ENCODE results near the gene SRPX2.

The SRPX2 gene

DNA sequence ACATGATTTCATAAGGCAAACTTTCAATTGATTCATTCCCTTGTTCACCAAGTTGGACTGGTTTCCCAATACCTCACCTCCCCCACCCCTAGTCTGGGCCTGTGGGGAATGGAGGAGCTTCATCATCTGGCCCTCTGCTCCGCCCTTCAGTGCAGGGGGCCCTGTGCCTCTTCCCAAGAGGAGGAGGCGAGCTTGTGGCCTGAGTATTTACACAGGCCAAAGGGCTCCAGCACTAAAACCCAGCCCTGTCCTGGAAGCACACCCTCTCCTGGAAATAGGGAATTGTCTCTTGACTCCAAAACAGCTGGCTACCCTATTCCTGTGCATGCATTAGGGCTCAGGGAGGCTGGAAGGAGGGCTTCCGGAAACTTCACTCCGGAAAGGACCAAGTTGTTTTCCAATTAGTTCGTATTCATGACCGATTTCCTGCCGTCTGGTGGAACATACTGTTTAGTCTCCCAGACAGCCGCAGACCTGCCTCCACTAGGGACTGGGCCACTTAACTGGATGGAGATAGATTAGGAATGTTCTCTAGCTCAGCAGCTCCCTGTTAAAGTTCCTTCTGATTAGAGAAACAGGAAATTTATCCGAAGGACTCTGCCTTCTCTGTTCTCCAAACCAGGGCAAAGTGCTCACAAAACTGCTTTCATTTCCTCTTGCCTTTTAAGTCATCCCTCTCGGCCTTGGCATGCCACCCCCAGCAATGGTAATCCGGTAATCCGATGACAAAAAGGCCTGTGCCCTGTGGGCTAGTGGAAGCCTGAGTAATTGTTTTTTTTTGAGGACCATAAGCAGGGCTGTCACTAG, 5.8 kb downstream of the SRPX2 start:
- peak; percentile 85 for DNase-seq (ENCODE audit: low read depth)

DNA sequence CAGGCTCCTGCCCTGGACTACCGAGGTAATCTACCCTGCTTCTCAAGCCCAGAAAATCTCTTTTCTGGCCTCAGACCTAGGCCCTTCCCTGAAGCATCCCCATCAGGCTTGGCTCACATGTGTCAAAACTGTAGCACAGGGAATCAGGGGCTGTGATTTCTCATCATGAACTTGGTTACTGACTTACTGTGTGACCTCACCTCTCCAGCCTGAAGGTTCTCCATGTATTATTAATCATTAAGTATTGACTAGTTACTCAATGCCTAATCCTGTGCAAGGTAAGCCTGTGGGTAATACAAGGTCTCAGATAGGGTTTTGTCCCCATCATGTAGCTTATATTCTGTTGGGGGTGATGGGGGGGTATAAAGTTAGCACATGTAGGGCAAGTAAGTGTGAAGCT, 6.8 kb downstream of the SRPX2 start:
- DNase-seq (ENCODE audit: low read depth): no peak

DNA sequence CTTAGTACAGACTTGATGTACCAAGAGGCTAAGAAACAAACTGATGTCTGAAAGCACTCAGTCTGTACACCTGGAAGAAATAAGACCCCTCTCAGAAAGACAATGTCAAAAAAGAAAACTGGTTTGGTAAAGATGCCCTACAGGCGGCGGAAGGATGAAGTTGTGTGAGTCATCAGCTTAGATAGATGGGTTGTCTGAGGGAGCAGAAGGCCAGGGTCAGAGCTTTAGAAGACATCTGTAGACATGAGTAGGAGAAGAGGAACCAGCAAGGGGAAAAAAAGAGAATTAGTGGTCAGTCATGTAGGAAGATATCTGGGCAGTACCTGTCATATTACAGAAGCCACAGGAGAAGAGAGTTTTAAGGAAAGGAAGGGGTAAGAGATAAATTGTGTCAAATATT, 8.3 kb downstream of the SRPX2 start:
- DNase-seq (ENCODE audit: low read depth): no peak

DNA sequence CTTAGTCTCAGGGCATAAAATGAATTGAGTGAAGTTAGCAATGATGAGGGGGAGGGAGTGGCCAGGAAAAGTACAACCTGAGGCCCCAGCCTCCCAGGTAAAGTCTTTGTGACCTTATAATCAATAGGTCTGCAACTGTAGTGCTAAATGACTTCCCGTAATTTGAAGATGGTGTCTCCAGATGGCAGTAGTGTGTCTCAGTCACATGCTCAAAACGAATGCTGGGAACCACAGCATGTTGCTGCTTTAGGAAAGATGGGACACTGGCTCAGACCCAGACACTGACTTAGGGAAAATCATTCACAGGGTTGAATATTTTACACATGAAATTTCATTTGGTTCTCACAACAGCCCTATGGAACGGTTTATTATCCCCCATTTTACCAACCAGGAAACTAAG, 10.3 kb downstream of the SRPX2 start:
- DNase-seq (ENCODE audit: low read depth): no peak

DNA sequence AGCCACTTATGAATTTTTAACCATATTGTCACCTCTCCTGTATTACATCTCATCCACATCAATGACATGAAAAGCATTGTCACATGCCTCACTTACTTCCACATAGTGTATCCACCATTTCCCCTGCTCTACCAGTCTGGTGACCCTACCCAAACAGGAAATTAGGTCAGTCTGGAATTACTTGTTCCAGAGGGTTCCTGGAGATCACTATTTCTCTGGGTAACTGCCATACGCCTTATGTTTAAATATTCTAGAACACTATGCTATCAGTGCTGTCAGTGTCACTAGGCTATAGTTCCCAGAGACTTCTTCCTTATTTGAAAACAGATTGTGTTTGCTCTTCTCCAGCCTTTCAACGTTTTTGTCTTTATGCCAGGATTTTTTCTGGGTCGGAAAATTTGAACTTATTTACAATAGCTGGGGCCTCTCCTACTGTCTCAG, 15.0 kb downstream of the SRPX2 start:
- no peak for DNase-seq (ENCODE audit: low read depth)

DNA sequence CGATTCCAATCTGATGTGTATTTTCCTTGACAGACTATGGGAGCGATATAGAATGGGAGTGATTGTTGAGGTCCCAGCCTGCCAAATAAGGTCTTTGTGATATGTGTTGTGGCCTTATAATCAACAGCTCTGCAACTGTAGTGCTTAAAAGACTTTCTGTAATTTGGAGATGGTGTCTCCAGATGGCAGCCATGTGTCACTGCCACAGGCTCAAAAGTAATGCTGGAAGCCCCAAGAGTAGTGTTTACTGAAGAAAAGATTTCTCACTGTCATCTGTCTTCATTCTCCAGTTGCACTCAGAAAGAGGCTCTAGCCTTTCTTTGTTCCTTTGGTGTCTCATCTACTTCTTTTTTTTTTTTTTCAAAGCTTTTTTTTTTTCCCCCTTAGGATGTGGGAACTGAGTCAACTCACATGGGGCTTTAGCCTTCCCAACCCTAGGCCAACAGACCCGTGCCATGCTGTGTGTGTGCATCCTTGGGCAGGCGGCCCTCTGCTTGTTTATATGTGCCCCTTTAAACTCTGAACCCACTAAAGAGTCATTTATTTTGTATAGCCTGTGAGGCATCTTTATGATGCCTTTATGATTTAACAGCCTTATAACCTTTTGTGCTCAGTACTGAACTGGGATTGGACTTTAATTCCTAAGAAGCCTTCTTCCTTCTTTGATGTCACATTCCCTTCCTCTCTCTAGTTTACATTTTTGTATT, 15.6 kb downstream of the SRPX2 start:
- no peak for DNase-seq (ENCODE audit: low read depth)

DNA sequence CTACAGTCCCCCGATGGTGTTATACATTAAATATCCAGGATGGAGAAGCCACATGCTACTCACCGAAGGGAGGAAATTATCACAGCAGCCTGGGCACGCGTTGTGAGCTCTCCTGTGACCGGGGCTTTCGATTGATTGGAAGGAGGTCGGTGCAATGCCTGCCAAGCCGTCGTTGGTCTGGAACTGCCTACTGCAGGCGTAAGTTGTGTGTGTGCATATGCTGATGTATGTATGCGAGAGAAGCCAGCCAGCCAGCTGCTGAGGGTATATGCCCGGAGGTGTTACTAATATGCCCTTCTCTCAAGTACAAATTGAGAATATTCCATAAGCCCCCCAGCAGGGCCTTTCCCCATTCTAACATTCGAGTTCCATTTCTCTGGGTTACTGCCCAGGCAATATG, 18.2 kb downstream of the SRPX2 start:
- DNase-seq (ENCODE audit: low read depth): no peak

DNA sequence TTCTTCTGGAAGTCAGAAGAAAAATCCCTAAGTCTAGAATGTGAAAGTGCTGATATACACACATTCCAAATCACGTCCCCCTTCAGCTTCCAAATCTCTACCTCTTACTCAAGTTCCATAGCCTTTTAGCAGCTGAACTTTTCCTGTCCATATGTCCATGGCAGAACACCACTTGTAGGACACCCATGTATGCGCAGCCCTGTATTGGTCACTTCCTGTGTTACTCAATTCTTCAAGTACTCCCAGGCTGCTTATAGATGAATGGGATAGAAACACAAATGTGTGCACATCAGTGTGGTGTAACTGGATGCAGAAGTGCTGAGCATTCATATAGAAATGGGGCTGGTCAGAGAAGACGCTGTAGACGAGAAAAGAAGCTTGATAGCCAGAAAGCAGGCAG, 18.8 kb downstream of the SRPX2 start:
- no peak for DNase-seq (ENCODE audit: low read depth)

DNA sequence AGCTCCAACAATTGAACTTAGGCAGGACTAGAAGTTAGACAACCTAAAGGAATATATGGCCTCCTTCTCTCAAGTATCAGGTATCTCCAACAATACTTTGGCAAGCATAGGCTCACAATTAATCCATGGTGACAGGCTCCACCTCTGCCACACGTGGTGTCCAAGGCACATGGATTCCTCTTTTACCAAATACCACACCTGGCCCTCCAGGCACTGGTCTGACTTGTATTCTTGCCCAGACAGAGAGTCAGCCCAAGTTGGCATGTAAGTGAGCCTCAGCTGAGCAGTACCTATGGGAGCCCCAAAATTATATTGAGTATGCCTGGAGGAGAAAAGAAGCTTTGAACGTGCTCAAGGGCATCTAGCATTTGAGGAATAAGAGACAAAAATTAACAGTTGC, 19.6 kb downstream of the SRPX2 start:
- DNase-seq (ENCODE audit: low read depth): no peak

DNA sequence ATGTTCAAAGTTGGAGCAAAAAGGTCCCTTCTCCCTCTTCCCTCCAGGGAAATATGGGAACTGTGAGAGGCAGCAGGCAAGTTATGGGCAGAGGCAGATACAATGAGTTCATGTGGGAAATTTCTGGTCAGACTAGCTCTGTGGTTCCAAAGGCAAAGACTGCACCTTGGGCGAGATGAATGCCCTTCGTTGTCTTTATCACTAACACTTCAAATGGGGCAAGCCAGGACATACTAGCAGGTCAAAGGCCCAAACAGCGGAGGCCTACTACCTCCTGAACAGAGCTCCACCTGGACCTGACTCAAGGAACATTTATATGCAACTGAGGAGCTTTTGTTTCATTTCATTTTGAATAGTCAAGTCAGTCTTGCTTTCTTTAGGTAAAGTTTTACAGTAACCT, 29.0 kb downstream of the SRPX2 start:
- DNase-seq (ENCODE audit: low read depth): no peak

DNA sequence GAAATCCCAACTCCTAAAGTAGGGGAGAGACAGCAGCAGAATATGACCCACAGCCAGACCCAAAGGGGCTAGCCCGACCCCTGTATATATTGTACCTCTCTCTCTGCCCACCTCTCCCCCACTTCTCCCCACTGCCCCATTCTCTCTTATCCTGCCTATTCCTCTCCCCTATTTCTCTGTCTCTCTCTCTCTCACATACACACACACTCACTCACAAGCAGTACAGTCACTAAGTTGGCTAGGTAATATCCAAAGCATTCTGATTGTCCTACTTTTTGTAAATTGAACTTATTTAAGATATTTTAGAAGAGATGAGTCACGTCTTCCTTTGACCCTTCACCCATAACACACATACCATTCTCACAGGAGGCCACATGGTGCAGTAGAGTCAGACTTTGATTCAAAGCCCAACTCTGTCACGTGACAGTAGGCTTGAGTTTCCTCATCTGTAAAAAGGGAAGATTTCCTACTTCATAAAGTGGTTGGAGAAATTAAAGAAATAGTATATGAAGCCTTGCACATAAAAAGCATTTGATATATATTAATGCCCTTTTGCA, 29.5 kb downstream of the SRPX2 start:
- no peak for DNase-seq (ENCODE audit: low read depth)

DNA sequence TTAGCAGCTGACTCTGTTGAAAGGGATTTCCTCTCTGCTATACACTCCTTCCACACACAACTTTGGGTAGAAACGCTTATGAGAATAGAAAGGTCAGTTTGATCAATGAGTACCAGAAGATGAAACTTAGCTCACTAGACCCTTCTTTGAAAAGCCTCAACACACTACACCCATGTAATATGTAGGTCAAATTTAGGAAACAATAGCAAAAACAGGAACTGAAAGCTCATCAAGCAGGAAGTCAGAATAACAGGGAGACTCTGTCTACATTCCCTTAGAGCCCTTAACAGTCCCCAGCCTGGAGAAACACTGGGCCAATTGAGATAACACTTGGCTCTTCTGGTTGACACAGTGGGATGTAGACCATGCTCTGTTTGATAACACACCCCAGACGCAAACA, 30.7 kb downstream of the SRPX2 start:
- no peak for DNase-seq (ENCODE audit: low read depth)

DNA sequence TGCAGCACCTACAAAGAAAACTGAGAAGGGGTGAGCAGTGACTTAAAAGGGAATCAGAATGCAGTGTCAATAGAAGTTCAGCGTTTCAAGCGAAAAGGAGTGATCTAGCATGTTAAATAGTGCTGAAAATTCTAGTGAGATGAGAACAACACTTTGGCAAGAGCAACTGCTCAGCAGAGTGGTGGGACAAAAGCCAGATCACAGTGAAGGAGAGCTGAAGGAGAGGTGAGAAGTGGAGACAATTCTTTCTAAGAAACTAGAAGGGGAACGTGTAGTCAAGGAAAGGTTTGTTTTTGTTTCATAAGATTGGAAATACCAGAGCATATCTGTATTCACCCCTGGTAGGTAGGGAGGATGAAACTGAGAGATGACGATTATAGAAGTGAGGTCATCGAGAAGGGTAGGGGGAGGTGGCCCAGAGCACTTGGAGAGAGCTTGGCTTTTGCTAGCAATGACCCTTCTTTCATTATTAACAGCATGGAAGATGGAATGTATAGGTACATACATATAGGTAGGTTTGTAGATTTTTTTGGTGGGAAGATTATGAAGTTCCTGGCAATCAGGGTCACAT, 33.7 kb downstream of the SRPX2 start:
- no peak for DNase-seq (ENCODE audit: low read depth)

DNA sequence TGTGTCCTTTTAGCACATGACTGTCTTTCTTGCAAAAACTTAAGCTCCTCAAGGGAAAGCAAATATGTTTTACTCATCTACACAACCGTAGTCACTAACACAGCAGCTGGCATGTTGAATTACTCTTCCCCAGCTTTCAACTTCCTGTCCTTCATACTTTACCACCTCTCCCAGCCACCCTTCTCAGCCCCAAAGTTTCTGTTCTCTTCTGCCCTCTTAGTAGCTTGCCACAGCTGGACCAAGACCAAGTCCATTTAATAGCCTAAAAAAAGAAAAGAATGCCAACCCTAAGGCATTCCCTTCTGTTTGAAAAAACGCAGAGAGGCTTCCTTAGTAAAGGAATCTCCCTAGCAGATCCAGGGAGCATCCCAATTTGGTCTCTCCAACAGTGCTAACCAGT, 36.8 kb downstream of the SRPX2 start:
- no peak for DNase-seq (ENCODE audit: low read depth)

DNA sequence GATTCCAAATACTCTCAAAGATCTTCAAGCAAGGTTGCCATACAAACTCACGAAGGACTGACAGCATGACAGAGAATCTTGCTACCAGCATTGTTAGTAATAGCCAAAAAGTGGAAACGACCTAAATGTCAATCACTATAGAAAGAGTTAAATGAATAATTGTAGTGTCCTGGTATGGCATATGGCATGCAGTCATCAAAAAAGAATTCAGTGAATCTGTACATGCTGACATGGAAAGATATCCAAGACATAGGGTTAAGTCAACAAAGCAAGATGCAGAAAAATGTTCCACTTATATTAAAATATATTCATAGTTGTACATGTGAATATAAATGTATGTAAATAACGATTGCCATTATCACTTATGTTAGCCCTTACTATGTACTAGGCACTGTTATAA, 37.6 kb downstream of the SRPX2 start:
- DNase-seq (ENCODE audit: low read depth): no peak

DNA sequence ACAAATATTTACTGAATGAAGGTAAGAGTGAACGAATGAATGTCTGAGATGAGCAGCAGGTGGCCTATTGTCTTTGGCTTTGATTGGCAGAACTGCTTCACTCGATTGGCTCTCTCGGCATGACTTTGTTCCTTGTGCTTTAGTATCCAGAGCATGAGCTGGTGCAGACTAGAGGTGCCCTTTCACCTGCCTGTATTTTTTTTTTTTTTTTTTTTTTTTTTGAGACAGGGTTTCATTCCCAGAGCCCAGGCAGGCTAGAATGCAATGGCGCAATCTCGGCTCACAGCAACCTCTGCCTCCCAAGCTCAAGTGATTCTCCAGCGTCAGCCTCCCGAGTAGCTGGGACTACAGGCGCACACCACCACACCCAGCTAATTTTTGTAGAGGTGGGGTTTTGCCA, 38.9 kb downstream of the SRPX2 start:
- no peak for DNase-seq (ENCODE audit: low read depth)

DNA sequence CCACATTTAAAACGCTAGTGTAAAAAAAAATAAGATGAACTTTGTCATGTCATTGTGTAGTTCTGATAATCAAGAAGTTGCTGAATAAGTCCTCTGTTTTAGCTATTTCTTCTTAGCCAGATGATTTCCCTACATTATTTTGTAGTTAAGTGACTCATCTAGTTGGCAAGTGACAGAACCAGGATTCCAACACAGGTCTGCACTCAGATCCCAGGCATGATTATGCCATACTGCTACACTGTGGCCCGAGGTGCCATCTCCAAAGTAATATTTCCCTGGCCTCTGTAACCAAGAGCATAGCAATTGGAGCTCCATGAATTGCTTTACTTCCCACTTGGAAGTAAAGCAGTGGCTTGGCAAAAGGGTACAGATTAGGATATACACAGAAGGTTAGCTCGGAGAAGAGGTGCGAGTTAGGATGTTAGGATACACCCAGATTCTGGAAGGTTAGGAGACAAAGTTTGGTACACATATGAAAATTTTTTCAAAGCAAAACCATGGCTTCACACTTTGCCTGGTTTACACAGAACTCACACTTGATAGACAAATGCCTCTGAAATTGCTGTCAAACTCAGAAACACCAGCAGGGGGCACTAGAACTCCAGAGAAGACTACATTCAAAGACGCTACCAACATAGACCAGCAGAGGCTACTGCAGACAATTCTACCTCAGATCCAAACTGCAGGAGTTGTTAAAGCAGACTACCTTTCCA, 41.4 kb downstream of the SRPX2 start:
- DNase-seq (ENCODE audit: low read depth): peak; percentile 45

DNA sequence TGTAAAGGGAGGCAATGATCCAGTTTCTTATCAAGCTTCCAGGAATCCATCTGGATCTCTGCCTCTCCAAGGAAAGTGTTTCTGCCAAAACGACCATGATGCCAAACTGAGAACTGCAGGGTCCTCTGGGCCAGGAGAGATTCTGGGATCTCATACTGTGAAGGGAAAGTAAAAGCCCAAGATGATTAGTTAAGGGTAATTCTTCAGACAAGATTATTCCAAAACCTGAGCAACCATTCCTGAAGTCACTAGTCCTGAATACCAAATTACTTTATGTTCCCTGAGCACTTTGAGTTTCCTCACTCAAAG, 42.0 kb downstream of the SRPX2 start:
- DNase-seq (ENCODE audit: low read depth): no peak

DNA sequence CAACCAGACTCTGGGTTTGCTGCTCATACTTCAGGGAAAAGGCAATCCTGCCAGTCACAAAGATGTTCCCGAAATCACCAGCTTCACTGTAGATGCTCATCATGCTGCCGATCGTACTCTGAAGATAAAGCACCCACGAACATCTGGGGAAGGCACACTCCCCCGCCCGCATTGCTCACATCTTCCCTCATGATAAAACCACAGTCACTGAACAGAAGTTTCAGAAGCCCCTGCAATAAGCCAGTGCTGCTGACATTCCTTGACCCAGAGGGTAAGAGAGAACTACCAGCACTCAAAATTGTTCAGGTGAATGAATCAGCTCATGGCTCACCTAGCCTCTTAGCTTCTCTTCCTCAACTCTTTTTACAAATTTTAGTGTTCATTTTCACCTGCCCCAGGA, 43.1 kb downstream of the SRPX2 start:
- DNase-seq (ENCODE audit: low read depth): no peak

DNA sequence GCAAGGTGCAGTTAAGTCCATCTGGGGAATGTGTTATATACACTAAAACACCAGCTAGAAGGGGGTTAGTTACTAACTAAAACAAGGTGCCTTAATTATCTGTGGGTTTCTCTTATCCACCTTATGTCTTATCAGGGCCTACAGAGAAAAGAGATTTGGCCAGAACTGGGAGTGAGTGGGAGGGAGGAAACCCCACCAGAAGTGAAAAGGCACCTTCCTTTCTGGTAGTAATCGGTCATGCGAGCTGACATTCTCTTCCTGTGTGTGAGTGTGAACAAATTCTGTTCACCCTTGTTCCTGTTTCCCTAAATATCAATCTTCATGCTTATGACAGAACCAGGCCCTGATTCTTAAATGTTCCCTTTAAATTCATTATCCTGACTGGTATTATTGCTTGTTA, 43.5 kb downstream of the SRPX2 start:
- DNase-seq (ENCODE audit: low read depth): no peak

DNA sequence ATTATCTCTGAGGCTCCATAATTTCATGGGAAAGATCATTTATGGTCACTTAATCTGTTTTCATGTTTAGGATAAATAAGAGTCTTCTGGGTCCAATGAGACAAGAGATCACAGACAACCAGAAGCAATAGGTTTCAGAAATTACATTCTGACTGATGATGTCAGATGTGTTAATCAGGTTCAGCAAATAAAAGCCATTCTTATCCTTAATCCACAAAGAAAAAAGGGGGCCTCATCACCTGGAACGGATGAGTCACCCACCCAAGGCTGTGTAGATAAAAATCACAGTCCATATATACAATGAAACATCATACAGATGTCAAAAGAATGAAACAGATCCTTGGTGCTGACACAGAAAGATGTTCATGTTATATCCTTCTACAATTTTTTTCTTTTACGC, 51.3 kb downstream of the SRPX2 start:
- DNase-seq (ENCODE audit: low read depth): no peak

DNA sequence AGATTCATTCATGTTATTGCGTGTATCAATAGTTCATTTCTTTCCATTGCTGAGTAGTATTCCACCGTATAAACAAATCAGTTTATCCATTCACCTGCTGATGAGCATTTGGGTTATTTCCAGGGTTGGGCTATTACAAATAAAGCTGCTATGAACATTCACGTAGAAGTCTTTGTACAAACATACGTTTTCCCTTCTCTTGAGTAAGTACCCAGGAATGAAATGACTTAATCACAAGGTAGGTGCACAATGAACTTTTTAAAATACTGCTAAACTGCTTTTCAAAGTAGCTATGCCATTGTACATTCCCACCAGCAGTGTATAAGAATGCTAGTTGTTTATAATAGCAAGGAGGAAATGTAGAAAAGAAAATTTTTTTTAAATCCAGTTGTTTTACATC, 52.0 kb downstream of the SRPX2 start:
- DNase-seq (ENCODE audit: low read depth): no peak

All from GM04504 (cell line).